ENCODE data around the gene MLH1. TPM values are rescaled to one million over a fixed set of nuclear protein-coding genes. Genes with fewer than 3 reads are reported as not detected.
A peak's percentile ranks its signal among the peaks of the same experiment; 100 is the strongest.

The MLH1 gene
- polyA plus RNA-seq, 2 of the 4 experiments (the other 2 are of a cell fraction): 61.8 to 73.1 TPM

DNA sequence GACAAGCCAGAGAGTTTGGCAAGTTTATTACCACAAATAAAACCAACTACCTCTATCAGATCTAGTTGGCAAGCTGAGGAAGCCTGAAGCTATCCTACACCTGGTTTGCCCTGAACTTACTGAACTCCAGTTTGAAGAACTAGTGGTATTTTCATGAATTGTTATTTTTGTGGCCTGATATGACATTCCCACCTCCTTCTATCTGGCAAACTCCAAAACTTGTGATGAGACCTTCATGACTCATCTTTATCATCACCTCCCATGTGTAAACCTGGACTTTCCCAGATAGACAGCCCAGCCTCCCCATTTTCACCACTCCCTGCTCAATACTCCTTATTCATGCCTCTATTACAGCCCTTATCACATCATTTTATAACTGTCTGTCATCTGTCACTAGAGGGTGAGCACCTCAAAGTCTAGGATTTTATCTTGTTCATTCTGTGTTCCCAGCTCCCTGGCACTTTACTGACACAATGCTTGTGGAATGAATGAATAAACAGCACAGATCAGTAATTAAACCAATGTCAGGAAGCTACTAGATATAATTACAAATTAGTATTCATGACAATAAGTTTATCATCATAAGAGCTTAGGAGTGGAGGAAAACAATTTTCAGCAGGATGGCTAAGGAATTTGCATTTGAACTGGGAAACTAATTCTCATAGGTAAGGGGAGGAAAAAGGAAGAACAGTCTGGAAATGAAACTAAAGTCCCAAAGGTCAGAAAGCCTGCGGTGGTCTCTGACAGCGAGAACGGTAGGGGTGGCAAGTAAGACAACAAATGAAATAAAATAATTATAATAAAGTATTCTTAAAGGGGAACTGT, 35.2 kb upstream of the MLH1 start:
- peak overlapping the region; percentile 14; the same call in 1 of the 3 replicates for H3K4me3 ChIP-seq
- peak overlapping the region; percentile 1 to 52; a peak in 2 of 6 replicates for H3K27ac ChIP-seq
- POLR2A ChIA-PET: interaction anchor here (1.5 to 1.6 kb wide), 2 partner anchors 13 to 35 kb away, joined by 4 to 9 read pairs; partner anchors contain the start of genes EPM2AIP1, MLH1 and TRANK1
- no peaks in the 10 kb centered on the region for H3K9me3 ChIP-seq
- H3K4me2 ChIP-seq: peak overlapping the region; percentile 61
- CTCF ChIA-PET: interaction anchor here (0.7 to 3.3 kb wide), 41 partner anchors 10 to 992 kb away, joined by 3 to 23 read pairs (median 5); partner anchors contain the start of genes EPM2AIP1, MLH1 and TRANK1
- WGBS (ENCODE audit: missing lambda C conversion rate): 37% methylated on average over 3 of the region's 3 CpGs
- ATAC-seq (peak; percentile 63 to 76; a peak in 5 of 6 replicates), FAIRE-seq (no peak), DNase-seq (ENCODE audit: low read depth in 1 of 2, low spot score in 1 of 2) (peak; percentile 56 to 58)
- H3K4me1 ChIP-seq: peaks cover 14% of the 10 kb centered on the region
- TF ChIP-seq CHD2 (IDR thresholded peaks at IDR 0.05; ENCODE audit: low read length, partially characterized antibody): no peak
- 0 out of 4 replicates have a peak, but pooled peaks of 1 of the 2 experiments have one; percentile 4 for TF ChIP-seq CEBPB (IDR thresholded peaks at IDR 0.05)
- TF ChIP-seq, protein P1, sequence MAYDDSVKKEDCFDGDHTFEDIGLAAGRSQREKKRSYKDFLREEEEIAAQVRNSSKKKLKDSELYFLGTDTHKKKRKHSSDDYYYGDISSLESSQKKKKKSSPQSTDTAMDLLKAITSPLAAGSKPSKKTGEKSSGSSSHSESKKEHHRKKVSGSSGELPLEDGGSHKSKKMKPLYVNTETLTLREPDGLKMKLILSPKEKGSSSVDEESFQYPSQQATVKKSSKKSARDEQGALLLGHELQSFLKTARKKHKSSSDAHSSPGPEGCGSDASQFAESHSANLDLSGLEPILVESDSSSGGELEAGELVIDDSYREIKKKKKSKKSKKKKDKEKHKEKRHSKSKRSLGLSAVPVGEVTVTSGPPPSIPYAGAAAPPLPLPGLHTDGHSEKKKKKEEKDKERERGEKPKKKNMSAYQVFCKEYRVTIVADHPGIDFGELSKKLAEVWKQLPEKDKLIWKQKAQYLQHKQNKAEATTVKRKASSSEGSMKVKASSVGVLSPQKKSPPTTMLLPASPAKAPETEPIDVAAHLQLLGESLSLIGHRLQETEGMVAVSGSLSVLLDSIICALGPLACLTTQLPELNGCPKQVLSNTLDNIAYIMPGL (CRISPR knock-in tag; IDR thresholded peaks at IDR 0.05; ENCODE audit: borderline replicate concordance): no peak
- TF ChIP-seq PHF8 (IDR thresholded peaks at IDR 0.05; ENCODE audit: borderline replicate concordance, low read depth): no peak
- TF ChIP-seq, protein P2, sequence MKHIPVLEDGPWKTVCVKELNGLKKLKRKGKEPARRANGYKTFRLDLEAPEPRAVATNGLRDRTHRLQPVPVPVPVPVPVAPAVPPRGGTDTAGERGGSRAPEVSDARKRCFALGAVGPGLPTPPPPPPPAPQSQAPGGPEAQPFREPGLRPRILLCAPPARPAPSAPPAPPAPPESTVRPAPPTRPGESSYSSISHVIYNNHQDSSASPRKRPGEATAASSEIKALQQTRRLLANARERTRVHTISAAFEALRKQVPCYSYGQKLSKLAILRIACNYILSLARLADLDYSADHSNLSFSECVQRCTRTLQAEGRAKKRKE (CRISPR knock-in tag; IDR thresholded peaks at IDR 0.05; ENCODE audit: low read depth): no peak
- TF ChIP-seq POLR2AphosphoS2 (conservative IDR thresholded peaks at IDR 0.05; ENCODE audit: low read length): no peak
- TF ChIP-seq FOXS1 (CRISPR knock-in tag; IDR thresholded peaks at IDR 0.05): no peak
- 0 out of 2 replicates have a peak, but pooled peaks have one; percentile 33 for TF ChIP-seq RFX5 (IDR thresholded peaks at IDR 0.05)
- no peak for TF ChIP-seq RAD21 (conservative IDR thresholded peaks at IDR 0.05 in 1 of 2, IDR thresholded peaks at IDR 0.05 in 1 of 2)
- no peak for TF ChIP-seq ZSCAN20 (CRISPR knock-in tag; IDR thresholded peaks at IDR 0.05)
- TF ChIP-seq, protein P3, sequence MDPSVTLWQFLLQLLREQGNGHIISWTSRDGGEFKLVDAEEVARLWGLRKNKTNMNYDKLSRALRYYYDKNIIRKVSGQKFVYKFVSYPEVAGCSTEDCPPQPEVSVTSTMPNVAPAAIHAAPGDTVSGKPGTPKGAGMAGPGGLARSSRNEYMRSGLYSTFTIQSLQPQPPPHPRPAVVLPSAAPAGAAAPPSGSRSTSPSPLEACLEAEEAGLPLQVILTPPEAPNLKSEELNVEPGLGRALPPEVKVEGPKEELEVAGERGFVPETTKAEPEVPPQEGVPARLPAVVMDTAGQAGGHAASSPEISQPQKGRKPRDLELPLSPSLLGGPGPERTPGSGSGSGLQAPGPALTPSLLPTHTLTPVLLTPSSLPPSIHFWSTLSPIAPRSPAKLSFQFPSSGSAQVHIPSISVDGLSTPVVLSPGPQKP (IDR thresholded peaks at IDR 0.05; ENCODE audit: low read depth, low read length): no peak
- no peak for TF ChIP-seq CBX2 (IDR thresholded peaks at IDR 0.05; ENCODE audit: borderline replicate concordance, low read depth)
- TF ChIP-seq SREBF2 (IDR thresholded peaks at IDR 0.05): no peak
- TF ChIP-seq FOSL2 (IDR thresholded peaks at IDR 0.05): peak; percentile 58
- peak; percentile 88 for TF ChIP-seq FOSL2 (CRISPR knock-in tag; IDR thresholded peaks at IDR 0.05)
- TF ChIP-seq JUNB (IDR thresholded peaks at IDR 0.05): peak; percentile 48; the same call in 1 of the 2 replicates
- no peak for TF ChIP-seq POLR2A (IDR thresholded peaks at IDR 0.05; ENCODE audit: low read length)
- TF ChIP-seq NFE2L2 (conservative IDR thresholded peaks at IDR 0.05; ENCODE audit: low read length): no peak
- TF ChIP-seq, protein P4, sequence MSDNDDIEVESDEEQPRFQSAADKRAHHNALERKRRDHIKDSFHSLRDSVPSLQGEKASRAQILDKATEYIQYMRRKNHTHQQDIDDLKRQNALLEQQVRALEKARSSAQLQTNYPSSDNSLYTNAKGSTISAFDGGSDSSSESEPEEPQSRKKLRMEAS (IDR thresholded peaks at IDR 0.05): no peak
- no peak for TF ChIP-seq EP300 (IDR thresholded peaks at IDR 0.05)
- no peak for TF ChIP-seq ZFP36 (IDR thresholded peaks at IDR 0.05; ENCODE audit: borderline replicate concordance, partially characterized antibody)
- TF ChIP-seq GATA3 (IDR thresholded peaks at IDR 0.05; ENCODE audit: borderline replicate concordance): no peak
- no peak for TF ChIP-seq HEYL (CRISPR knock-in tag; IDR thresholded peaks at IDR 0.05)
- no peak for TF ChIP-seq CHD4 (IDR thresholded peaks at IDR 0.05; ENCODE audit: borderline replicate concordance)
- TF ChIP-seq ZNF302 (CRISPR knock-in tag; IDR thresholded peaks at IDR 0.05): no peak
- TF ChIP-seq HDAC2 (IDR thresholded peaks at IDR 0.05): no peak
- no peak for TF ChIP-seq BHLHE40 (IDR thresholded peaks at IDR 0.05; ENCODE audit: low read depth, low read length)
- no peak for TF ChIP-seq MAZ (IDR thresholded peaks at IDR 0.05; ENCODE audit: borderline replicate concordance, low read depth, low read length)
- no peak for TF ChIP-seq FOSB (CRISPR knock-in tag; IDR thresholded peaks at IDR 0.05)

All from A549 (cell line).